ENCODE measurements around the gene QSOX2.
A peak's percentile ranks its signal among the peaks of the same experiment; 100 is the strongest.
"Not testable (repeated sequence)": the region's sequence is repeated elsewhere in the genome, so short reads cannot be mapped to it uniquely, and the experiment has no call there.

Gene QSOX2

DNA sequence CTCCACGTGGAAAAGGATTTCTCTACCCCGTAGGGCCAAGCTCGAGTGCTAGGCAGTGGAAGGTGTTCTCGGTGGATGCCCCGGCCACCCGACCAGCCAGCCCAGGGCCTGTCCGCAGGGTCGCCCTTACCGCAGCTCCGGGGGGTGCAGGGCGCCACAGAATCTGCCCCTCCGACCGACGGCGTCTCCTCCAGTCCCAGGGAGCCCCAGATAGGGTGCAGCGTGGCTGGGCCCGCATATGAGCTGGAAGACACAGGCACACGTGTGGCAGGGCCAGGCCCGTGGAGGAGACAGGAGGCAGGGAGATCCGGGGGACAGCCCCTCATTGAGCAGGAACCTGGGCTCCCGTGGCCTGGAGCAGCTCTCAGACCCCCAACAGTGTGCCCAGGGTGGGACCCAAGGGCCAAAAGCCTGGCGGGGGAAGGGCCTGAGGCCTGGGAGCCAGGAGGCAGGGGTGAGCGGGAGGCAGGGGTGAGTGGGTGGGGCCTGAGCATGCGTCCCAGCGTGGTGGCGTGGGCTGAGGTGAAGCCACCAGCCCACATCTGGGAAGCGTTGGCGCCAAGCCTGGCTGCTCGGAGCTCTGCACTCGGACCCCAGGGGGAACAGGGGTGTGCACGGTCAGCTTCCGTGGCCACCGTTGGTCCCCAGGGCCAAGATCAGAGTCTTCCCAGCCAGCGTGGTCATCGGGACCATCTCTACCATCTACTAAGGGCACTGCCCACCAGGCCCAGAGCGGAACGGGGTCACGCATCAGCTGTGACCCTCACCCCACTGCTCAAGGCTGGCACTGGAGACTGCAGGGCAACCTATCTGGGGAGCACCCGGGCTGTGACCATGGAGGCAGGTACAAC is 36.0 kb upstream of the QSOX2 start:
- no peak for DNase-seq (ENCODE audit: low spot score)

DNA sequence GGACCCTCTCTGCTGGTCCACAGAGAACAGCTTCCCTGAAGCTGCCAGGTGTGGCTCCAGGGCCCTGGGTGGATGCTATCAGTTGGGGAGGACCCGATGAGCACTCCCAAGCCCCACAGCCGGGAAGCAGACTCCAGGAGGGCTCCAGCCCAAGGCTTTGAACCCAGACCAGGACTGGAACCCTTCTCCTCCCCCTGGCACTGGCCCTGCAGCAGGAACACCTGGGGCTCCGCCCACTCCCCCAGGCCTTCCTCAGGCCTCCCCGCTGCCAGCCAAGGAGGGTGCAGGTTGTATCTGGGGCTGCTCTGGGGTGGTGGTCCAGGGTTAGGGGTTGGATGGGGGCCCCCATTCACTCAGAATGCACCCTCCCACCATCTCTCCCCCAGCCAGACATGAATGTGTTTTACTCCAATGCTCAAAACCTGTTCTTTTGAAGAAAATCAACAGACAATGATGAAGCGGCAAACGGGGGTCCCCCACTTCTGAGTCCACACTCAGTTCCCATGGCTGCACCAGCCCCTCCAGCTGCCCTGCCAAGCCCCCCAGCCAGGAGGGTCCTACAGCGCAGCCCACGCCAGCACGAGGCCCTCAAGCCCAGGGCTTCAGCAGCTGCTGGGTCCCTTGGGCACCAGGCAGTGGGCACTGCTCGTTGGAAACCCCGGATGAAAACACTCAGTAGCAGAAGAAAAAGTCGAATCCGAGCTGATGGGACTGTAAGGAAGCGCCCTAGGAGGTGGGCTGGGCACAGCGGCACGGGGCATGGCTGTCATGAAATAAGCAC is 35.1 kb upstream of the QSOX2 start:
- DNase-seq (ENCODE audit: low spot score), result no peak

DNA sequence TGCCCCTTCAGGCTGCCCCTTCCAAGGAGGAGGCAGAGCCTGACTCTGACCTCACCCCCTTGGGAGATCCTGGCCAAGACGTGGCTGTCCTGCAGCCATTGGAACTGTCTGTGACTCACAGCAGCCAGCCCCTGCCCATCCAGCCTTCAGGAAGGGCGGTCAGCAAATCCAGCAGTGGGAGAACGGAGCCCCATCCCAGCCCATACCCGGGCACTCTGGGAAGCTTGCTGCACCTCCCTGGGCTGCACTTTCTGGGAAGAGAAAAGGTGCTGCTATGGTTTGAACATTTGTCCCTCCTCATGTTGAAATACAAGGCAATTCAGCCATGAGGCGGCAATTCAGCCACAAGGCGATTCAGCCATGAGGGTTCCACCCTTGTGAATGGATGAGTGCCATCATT is 33.9 kb upstream of the QSOX2 start:
- no peak for DNase-seq (ENCODE audit: low spot score)

DNA sequence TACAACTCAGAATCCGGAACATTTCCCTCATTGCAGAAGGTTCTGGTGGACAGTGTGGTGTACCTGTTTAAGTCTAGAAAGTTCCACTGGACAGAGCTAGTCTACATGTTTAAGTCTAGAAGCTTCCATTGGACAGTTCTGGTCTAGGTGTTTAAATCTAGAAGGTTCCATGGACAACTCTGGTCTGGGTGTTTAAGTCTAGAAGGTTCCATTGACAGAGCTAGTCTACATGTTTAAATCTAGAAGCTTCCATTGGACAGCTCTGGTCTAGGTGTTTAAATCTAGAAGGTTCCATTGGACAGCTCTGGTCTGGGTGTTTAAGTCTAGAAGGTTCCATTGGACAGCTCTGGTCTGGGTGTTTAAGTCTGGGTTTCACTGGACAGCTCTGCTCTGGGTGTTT is 33.3 kb upstream of the QSOX2 start:
- DNase-seq (ENCODE audit: low spot score), result no peak

DNA sequence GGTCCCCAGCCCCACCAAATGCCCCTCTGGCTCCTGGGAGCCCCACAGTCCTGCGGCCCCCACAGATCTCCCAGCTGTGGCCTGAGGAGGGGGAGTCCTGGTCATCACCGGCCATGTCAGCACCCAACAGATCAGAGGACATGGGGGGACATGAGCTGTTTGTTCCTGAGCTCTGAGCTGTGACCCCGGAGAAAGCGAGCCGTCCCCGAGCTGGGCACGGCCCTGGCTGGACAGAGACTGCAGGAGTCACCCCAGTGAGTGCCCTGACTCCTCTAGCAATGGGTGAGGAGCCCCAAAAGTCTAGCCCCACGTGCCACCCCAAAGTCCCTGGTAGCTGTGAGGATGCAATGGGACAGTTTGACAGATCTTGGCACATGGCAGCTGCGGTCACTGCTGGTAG is 32.6 kb upstream of the QSOX2 start:
- DNase-seq (ENCODE audit: low spot score), result no peak

DNA sequence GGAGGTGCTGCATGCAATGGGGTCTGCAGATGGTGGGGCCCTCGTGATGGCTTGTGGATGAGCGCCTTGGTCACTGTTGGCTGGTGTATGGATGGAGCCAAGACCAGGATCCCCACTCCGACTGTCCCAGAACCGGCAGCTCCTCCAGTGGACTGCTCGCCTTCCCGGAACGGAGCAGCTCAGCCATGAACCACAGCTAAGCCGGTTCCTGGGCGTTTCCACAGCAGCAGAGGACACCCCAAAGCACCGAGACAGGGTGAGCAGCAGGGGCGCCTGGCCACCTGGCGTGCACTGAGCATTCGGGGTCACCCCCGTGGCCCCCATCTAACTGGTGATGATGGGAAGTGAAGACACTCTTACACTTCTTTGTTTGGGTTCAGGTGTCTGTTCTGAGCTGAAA is 32.1 kb upstream of the QSOX2 start:
- DNase-seq (ENCODE audit: low spot score), result no peak

DNA sequence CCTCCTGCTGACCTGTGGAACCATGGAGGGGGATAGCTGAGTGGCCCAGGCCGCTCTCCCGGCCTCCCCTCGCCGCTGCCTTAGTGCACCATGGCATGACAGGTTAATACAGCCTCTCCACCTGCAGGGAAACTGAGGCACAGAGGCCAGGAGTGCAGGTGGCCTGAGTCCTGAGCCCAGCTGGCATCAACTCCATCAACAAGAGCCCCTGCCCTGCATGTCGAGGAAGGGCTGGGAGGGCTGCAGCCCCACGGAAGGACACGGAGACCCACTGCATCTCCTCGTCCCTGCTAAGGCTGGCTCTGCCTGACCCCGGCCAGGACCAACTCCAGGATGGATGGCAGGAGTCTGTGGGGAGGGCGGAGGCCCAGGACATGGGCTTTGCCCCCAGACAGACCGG is 31.1 kb upstream of the QSOX2 start:
- DNase-seq (ENCODE audit: low spot score), result no peak

DNA sequence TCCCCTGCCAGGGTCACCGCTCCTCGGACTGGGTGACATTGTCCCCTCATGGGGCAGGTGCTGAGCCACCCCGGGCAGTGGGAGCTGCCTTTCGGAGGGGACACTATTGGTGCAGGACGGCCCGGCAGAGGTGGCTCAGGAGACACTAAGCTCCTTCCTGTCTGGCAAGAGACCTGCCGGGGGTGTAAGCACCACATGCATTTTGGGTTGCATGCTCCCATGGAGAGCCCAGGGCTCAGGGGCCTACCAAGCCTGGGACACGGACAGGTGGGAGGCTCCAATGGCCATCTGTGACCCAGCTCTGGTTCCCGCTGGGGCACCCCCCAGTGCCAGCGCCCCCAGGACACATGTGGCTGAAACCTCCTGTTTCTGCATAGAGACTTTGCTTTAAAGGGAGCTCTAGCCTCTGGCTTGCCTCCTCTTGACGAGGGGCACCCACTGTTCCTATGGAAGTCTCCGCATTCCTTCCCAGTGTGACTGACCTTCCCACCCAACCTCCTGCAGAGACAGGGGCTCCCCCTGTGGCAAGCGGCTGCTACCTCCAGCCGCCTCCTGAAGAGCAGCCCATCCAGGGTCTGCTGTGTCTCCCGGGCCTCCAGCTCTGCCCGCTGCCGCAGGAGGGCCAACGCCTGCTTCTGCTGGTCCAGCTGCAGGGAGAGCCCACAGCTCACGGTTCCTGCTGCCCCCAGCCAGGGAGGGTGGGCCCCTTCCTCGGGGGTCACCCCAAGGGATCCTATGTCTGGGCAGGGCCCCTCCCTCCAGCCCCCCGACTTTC is 30.2 kb upstream of the QSOX2 start:
- DNase-seq (ENCODE audit: low spot score), result no peak

DNA sequence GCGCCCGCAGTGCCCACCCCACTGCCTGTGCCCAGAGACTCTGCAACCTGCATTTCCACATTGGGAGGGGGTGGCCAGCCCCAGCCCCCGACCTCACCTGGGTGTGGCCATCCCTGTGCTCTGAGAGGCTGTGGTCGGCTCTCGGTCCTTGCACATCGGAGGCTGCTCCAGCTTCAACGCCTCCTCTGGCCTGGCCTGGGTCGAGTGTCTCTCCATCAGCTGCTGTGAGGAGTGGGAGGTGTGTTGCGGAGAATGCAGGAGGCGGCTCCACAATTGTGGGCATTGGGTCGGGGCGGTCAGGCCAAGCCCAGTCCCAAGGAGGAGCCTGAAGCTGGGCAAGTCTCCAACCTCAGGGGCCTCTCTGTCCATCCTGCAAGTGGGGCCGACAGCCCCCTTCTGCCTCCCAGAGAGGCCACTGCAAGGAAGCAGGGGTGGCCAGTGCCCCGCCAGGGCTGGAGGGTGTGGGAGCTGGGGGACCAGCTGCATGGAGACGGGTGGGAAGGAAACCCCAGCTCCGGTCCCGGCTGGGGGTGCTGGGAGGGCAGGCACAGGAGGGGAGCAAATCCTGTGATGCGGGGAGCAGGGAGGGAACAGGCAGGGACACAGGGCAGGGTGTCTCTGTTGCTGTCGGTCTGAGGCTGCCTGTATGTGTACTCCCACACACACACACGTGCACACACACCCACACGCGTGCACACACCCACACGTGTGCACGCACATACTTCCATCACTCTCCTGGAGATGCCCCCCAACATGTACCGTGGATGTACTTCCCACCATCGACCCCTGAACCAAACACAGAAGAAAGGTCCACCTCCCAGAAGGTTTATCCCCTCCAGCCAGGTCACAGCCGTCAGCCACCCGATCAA is 29.4 kb upstream of the QSOX2 start:
- DNase-seq (ENCODE audit: low spot score), result no peak

DNA sequence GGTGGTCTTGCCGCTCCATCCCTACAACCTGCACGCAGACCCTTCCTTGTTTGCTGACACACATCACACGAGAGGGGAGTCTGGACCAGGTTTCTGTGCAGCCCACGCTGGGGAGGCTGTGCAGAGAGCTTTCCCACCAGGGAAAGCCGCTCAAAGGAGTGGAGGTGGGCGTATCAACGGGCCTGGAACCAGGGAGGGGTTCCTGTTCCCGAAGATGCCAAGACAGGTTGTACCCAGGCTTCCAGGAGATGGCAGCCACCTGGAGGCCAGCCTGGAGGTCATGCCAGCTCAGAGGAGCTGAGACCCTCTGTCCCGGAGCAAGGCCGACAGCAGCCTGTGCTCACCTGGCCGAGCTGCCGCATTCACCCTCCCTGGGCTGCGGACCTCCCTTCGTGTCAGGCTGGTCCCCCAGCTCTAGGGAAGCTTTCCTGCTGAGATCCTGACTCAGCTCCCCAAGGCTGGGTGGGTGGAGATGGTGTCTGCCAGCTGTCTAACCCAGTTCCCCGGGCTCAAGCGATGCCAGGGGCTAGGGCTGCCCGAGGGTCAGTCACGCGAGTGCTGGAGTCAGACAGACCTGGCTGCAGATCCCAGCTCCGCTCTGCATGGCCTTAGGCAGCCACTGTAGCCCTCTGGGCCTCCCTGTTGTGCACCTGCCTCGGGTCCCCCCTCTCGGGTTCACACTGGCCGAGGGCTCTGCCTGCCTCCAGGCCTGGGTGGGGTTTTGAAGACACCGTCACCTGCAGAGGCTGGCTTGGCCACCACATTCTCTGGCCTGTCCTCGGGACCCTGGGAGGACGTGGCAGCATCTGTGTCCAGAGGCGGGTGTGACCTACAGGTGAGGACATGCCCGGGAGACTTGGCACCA is 28.5 kb upstream of the QSOX2 start:
- no peak for DNase-seq (ENCODE audit: low spot score)

DNA sequence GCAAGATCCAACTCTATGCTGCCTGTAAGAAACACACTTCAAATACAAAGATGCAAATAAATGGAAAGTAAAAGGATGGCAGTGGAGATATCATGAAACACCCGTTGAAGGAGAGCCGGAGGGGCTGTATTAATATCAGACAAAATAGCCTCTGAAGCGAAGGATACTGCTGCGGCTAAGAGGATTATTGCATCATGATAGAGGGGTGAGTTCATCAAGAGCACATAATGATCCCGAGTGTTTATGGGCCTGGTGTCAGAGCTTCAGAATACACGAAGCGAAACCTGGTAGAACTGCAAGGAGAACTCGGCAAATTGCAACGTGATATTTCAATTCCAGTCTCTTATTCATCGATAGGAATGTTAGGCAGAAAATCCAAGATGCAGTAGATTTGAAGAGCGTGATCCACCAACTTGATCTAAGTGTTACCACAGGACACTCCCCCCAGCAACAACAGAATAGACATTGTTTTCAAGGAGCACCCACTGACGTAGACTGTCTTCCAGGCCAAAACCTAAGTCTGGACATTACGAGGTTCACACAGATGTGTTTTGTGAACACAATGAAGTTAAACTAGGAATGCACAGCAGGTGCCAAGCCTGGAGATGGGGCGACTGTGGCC is 27.7 kb upstream of the QSOX2 start:
- no peak for DNase-seq (ENCODE audit: low spot score)

DNA sequence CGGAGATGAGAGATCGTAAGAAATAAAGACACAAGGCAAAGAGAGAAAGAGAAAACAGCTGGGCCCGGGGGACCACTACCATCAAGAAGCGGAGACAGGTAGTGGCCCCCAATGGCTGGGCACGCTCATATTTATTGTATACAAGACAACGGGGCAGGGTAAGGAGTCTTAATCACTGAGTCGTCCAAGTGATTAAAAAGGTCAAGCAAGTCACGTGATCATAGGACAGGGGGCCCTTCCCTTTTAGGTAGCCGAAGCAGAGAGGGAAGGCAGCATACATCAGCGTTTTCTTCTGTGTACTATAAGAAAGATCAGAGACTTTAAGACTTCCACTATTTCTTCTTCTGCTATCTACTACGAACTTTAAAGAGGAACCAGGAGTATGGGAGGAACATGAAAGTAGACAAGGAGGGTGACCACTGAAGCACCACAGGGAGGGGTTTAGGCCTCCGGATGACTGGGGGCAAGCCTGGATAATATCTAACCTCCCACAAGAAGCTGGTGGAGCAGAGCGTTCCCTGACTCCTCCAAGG is 24.6 kb upstream of the QSOX2 start:
- no peak for DNase-seq (ENCODE audit: low spot score)

DNA sequence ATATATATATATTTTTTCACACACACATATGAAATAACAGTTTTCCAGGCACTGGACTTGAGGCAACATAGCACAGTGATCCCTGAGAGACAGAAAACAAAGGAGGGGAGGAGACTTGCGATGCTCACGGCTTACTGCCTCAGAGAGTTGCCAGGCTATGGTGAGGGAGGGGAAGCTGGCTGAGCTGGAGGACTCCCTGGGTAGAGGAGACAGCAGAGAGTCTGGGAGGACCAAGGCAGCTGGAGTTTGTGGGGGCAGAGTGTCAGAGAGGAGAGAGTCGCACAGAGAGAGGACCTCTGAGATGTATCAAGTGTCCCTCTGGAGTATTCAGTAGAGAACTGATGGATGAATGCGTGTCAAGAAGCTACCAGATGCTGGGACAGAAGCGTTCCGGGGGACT is 23.1 kb upstream of the QSOX2 start:
- no peak for DNase-seq (ENCODE audit: low spot score)

DNA sequence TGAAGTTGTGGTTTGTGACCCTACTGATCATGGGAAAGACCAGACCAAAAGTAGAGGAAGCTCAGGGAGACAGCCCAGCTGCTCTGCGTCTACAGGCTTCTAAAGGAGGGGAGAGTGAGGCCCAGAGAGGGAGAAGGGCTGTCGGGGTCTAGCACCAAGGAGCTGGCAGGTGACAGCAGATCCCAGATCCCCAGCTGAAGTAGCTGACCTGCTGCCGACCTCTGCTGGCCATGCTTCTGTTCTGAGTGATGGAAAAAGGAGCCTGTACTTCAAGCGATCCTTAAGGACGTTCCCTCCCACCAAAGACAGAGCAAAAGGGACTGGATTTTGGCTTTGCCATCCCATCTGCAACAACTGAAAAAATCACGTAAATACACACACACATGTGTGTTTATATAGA is 22.7 kb upstream of the QSOX2 start:
- DNase-seq (ENCODE audit: low spot score), result peak; percentile 31

DNA sequence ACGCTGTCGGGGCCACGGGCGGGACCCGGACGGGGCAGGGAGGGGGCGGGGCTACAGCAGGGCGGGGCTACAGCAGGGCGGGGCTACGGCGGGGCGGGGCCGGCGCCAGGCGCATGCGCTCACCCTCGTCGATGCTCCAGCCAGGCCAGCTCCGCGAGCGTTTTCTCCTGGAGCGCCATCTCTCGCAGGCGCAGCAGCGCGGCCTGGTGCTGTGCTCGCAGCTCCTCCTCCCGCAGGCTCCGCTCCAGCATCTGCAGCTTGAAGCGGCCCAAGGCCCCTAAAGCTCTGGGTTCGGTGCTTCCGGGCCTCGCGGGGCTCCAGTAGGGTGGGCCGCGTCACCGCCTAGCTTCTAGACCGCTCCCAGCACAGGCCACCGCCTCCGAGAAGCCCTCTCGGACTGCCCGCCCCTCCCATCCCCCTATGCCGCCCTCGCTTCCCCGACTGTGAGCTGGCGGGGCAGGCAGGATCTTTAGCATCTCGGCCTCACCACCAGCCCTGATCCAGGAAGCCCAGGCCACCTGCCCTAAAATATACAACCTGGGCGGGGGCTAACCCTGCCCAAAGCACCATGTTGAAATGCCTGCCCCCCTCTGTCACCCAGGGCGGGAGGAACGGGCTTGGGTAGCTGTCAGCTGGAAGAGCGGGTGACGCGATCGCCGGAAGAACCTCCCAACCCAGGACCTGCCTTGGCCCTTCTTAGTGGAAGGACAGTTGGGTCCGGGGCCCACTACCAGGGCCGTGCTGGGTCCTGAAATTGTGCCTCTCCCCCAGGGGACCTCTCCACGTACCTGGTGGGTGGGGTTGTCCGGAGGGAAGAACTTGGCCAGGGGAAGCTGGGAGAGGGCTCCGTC is 21.9 kb upstream of the QSOX2 start:
- DNase-seq (ENCODE audit: low spot score), result peak; percentile 78

DNA sequence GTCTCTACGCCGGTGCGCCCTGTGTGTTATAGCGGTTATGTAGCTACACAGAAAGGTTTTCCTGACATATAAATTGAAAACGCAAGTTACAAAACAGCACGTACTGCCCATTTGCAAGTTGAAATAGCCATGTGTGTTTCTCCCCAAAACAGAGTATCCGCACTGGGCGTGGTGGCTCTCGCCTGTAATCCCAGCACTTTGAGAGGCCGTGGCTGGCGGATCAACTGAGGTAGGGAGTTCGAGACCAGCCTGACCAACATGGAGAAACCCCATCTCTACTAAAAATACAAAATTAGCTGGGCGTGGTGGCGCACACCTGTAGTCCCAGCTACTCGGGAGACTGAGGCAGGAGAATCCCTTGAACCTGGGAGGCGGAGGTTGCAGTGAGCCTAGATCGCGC is 21.0 kb upstream of the QSOX2 start:
- not testable (repeated sequence) for DNase-seq (ENCODE audit: low spot score)

DNA sequence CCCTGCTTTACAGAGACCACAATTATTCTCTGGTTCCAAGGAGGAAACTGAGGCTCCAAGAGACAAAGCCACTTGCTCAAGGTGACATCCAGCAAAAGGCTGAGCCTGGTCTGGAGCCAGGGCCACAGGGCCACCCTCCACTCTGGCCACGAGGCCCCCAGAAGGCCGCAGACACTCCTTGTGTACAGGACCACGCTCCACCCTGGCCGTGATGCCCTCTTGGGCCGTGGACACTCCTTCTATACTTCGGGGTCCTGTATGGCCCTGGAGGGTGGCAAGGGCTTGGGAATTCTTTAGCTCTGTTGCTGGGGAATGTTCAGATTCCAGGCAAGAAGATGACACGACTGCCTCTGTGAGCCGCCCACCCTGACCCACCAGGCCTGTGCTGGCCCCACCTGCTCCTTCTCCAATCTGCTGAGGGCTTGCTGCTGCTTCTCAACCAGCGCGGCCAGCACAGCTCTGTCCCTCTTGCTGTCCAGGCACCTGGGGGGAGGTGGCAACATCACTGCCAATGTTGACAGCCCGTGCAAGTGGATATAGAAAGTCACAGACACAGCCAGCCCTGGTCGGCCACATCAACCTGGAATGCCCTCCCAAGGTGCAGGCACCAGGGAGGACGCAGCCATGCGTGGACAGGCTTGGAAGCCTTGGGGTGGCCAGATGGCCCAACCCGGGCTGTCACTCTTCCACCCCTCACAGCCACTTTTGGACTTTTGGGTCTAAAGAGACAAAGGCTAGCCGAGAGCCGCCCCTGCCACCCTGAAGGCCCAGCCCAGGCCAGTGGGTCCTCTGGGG is 20.1 kb upstream of the QSOX2 start:
- DNase-seq (ENCODE audit: low spot score), result no peak

Data from SW480 (cell line).